Measurements from ENCODE around the gene RRP1B. TPM values are rescaled to one million over a fixed set of nuclear protein-coding genes. Genes with fewer than 3 reads are reported as not detected.

Gene RRP1B
- total and polyA plus RNA-seq, 2 of the 13 experiments (the other 11 are each of a cell fraction or from before 2014, with no cell fraction given), result 16.3 to 46.2 TPM

DNA sequence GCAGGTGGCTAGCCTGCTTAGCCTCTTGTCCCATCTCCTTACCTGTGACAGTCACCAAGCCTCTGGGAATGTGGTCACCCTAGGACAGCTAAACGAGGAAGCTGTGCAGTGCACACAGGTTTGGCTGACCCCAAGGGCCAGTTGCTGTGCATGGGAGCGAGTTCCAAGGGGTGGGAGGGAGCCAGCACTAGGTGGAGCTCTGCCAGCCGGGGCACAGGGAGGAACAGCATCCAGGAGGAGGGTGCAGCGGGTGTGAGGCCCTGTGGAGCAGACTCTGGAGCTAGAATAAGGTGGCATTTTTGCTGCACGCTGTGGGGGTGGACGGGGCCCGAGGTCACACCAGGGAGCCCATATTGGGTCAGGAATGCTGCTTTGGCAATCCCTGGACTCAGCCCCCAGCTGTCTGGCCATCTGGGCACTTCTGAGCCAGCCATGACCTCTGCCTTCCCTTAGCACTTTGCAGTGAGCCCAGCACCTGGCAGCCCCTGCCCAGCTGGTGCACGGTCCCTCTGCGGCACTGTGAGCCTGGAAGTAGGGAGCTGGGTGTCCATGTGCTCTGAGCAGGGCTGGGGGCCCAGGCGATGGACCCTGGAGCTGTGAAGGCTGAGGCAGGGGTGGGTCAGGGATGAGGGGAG, 68.3 kb downstream of the RRP1B start:
- peak overlapping the region; percentile 93 for H3K27ac ChIP-seq (ENCODE audit: extremely low read length, insufficient read depth, low read length)
- in situ Hi-C loops (cut with HindIII; ENCODE audit: extremely low pct_ligation_motif_present, low pct_unique_long_range_greater_than_20kb) (no loop called here), intact Hi-C loops (cut with micrococcal nuclease; ENCODE audit: unreplicated experiment) (no loop called here)
- H3K4me3 ChIP-seq (replicated peaks in 1 of 3; ENCODE audit: insufficient read depth in 1 of 3, low read depth in 2 of 3, low read length in 3 of 3), result peak overlapping the region; percentile 75 to 96 (median 82); a peak in 5 of 6 replicates
- FAIRE-seq (no peak), ATAC-seq (peak; percentile 45), DNase-seq (ENCODE audit: low spot score) (peak; percentile 39)
- ChIA-PET CTCF (ENCODE audit: low intra/inter-chr PET ratio, low total read pairs) (no interaction called here), POLR2A (interaction anchor here (1.3 to 5.5 kb wide), 13 partner anchors 8 to 62 kb away, joined by 4 to 43 read pairs (median 12); partner anchors contain the start of genes PDXK and RRP1)
- no peaks in the 10 kb centered on the region; a peak in 1 of 5 replicates for H3K27me3 ChIP-seq (ENCODE audit: control insufficient read depth in 1 of 2, insufficient read depth in 2 of 2, low read length in 2 of 2)
- H3K4me1 ChIP-seq (ENCODE audit: insufficient read depth, low read length), result peaks cover 59% of the 10 kb centered on the region
- no TSS peak for BruUV-seq (replicated peaks)
- peaks cover 69% of the 10 kb centered on the region for H3K79me2 ChIP-seq (ENCODE audit: insufficient read depth, low read length)
- H3K4me2 ChIP-seq (ENCODE audit: low read depth, low read length), result peak overlapping the region; percentile 96
- H3K9ac ChIP-seq (ENCODE audit: insufficient read depth, low read depth, low read length), result peak overlapping the region; percentile 86
- 18% methylated on average over 4 of the region's 10 CpGs for WGBS (ENCODE audit: low lambda C conversion rate)
- no peaks in the 10 kb centered on the region for H4K20me1 ChIP-seq (ENCODE audit: insufficient read depth, low read length)
- peaks cover 5 to 15% of the 10 kb centered on the region in 2 experiments; a peak in 4 of 5 replicates for H3K36me3 ChIP-seq (replicated peaks in 1 of 2; ENCODE audit: control insufficient read depth in 1 of 2, insufficient read depth in 2 of 2, low read length in 2 of 2)
- H3K9me3 ChIP-seq (ENCODE audit: low read length), result no peaks in the 10 kb centered on the region
- H2AFZ ChIP-seq (ENCODE audit: low read length), result no peak overlapping the region
- TF ChIP-seq HNRNPL (IDR thresholded peaks at IDR 0.05; ENCODE audit: low read depth, low read length) (peak; percentile 77; the same call in 1 of the 2 replicates), ZNF33B (CRISPR knock-in tag; IDR thresholded peaks at IDR 0.05) (0 out of 2 replicates have a peak, but pooled peaks have one; percentile 4), RARA (CRISPR knock-in tag; IDR thresholded peaks at IDR 0.05) (no peak), ARHGAP35 (CRISPR knock-in tag; IDR thresholded peaks at IDR 0.05; ENCODE audit: borderline replicate concordance) (0 out of 2 replicates have a peak, but pooled peaks have one; percentile 28), EHMT2 (IDR thresholded peaks at IDR 0.05; ENCODE audit: borderline replicate concordance, low read depth, low read length) (no peak), ZNF576 (CRISPR knock-in tag; IDR thresholded peaks at IDR 0.05) (0 out of 2 replicates have a peak, but pooled peaks have one; percentile 26), ZNF263 (CRISPR knock-in tag; IDR thresholded peaks at IDR 0.05) (peak; percentile 79), ZMYM2 (CRISPR knock-in tag; IDR thresholded peaks at IDR 0.05) (peak; percentile 82; the same call in 1 of the 2 replicates), GABPA (IDR thresholded peaks at IDR 0.05; ENCODE audit: low read depth, low read length) (no peak), GABPA (CRISPR knock-in tag; IDR thresholded peaks at IDR 0.05; ENCODE audit: low read depth) (peak; percentile 9; the same call in 1 of the 2 replicates), AHR (CRISPR knock-in tag; IDR thresholded peaks at IDR 0.05) (peak; percentile 44; the same call in 1 of the 2 replicates), RCOR2 (CRISPR knock-in tag; IDR thresholded peaks at IDR 0.05) (peak; percentile 54; the same call in 1 of the 2 replicates), SAP130 (CRISPR knock-in tag; IDR thresholded peaks at IDR 0.05; ENCODE audit: low read depth) (peak; percentile 30; the same call in 1 of the 2 replicates), TAF15 (IDR thresholded peaks at IDR 0.05; ENCODE audit: low read depth, low read length, poor library complexity, severe bottlenecking) (peak; percentile 23), SP140L (CRISPR knock-in tag; IDR thresholded peaks at IDR 0.05; ENCODE audit: borderline replicate concordance) (no peak)
- TF ChIP-seq, protein P1, sequence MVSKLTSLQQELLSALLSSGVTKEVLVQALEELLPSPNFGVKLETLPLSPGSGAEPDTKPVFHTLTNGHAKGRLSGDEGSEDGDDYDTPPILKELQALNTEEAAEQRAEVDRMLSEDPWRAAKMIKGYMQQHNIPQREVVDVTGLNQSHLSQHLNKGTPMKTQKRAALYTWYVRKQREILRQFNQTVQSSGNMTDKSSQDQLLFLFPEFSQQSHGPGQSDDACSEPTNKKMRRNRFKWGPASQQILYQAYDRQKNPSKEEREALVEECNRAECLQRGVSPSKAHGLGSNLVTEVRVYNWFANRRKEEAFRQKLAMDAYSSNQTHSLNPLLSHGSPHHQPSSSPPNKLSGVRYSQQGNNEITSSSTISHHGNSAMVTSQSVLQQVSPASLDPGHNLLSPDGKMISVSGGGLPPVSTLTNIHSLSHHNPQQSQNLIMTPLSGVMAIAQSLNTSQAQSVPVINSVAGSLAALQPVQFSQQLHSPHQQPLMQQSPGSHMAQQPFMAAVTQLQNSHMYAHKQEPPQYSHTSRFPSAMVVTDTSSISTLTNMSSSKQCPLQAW (CRISPR knock-in tag; IDR thresholded peaks at IDR 0.05), result peak; percentile 13; the same call in 1 of the 2 replicates
- TF ChIP-seq, protein P2, sequence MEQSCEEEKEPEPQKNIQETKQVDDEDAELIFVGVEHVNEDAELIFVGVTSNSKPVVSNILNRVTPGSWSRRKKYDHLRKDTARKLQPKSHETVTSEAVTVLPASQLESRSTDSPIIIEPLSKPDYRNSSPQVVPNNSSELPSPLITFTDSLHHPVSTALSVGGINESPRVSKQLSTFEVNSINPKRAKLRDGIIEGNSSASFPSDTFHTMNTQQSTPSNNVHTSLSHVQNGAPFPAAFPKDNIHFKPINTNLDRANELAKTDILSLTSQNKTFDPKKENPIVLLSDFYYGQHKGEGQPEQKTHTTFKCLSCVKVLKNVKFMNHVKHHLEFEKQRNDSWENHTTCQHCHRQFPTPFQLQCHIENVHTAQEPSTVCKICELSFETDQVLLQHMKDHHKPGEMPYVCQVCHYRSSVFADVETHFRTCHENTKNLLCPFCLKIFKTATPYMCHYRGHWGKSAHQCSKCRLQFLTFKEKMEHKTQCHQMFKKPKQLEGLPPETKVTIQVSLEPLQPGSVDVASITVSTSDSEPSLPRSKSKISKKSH (CRISPR knock-in tag; IDR thresholded peaks at IDR 0.05; ENCODE audit: borderline replicate concordance), result peak; percentile 41; the same call in 1 of the 2 replicates
- TF ChIP-seq, protein P3, sequence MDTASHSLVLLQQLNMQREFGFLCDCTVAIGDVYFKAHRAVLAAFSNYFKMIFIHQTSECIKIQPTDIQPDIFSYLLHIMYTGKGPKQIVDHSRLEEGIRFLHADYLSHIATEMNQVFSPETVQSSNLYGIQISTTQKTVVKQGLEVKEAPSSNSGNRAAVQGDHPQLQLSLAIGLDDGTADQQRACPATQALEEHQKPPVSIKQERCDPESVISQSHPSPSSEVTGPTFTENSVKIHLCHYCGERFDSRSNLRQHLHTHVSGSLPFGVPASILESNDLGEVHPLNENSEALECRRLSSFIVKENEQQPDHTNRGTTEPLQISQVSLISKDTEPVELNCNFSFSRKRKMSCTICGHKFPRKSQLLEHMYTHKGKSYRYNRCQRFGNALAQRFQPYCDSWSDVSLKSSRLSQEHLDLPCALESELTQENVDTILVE (CRISPR knock-in tag; IDR thresholded peaks at IDR 0.05), result no peak
